ENCODE measurements around the gene CD177.
"Not testable (repeated sequence)": the region's sequence is repeated elsewhere in the genome, so short reads cannot be mapped to it uniquely, and the experiment has no call there.

DNA sequence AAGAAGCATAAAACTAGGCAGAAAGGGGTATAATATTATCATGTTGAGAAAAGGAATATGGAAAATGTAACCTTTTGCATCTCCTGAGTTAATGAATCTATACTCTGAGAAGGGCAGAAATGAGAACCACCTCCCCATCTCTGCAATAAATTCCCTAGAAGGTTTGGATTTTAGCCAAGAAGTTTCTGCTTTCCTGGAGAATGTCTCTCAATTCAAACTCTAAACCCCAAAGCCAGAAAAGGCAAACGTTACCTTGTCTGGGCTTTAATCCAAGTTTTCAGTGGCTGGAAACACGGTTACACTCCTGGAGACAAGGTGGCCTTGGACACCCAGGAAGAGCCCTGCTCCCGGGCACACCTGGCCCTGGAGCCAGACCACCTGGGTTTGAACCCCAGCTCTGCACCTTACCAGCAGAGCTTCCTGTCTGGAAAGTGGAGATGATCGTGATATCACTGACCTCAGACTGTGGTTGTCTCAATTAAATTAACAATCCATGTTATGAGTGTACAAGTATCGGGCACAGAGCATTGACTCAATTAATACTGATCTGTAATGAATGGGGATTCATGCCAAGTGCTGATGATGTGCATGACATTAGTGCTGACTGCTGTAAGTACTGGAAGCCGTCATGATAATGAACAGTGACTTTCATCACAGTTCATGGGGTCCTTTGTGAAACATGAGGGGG is 14.1 kb upstream of the CD177 start:
- not testable (repeated sequence) for TF ChIP-seq POLR2AphosphoS5 (IDR thresholded peaks at IDR 0.05)
- TF ChIP-seq, protein P1, sequence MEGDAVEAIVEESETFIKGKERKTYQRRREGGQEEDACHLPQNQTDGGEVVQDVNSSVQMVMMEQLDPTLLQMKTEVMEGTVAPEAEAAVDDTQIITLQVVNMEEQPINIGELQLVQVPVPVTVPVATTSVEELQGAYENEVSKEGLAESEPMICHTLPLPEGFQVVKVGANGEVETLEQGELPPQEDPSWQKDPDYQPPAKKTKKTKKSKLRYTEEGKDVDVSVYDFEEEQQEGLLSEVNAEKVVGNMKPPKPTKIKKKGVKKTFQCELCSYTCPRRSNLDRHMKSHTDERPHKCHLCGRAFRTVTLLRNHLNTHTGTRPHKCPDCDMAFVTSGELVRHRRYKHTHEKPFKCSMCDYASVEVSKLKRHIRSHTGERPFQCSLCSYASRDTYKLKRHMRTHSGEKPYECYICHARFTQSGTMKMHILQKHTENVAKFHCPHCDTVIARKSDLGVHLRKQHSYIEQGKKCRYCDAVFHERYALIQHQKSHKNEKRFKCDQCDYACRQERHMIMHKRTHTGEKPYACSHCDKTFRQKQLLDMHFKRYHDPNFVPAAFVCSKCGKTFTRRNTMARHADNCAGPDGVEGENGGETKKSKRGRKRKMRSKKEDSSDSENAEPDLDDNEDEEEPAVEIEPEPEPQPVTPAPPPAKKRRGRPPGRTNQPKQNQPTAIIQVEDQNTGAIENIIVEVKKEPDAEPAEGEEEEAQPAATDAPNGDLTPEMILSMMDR (IDR thresholded peaks at IDR 0.05): not testable (repeated sequence)
